ENCODE data around the gene NECTIN2. TPM values are rescaled to one million over a fixed set of nuclear protein-coding genes. Genes with fewer than 3 reads are reported as not detected.
"Not testable (repeated sequence)": the region's sequence is repeated elsewhere in the genome, so short reads cannot be mapped to it uniquely, and the experiment has no call there.

NECTIN2 gene
- polyA plus RNA-seq, 3 donors from 2014 or later, result 0.09 to 0.34 TPM; not detected in 1

DNA sequence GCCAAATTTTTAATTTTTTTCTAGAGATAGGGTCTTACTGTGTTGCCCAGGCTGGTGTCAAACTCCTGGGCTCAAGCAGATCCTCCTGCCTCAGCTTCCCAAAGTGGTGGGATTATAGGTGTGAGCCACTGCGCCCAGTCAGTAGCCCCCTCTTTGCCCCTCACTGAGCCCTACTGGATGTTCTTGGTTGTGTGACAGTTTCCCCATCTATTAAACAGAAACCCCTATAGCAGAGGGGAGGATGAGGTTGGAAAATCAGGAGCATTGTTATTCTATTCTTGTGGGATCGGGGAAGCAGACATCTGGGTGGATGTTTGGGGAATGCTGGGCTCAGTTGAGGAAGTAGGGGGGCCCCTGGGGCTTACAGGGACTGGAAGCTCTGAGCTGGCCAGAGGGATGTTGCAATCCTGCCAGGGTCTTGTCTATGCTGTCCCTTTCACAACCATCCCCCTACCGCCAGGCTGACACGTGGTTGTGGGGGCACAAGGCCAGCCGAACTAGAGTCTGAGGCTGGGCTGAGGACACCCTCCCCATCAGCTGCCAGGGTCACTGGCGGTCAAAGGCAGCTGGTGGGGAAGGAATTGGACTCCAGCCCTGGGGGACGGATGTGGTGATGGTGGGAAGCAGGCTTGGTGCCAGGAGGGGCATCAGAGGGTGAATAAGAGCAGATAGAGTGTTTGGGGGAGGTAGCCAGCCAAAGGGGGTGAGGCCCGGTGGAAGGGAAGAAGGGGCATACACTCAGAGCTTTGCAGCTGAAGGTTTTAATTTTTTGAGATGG, 79.2 kb downstream of the NECTIN2 start:
- DNase-seq, result no peak
- no peak overlapping the region for H3K4me3 Mint-ChIP-seq
- H3K4me1 Mint-ChIP-seq, result peaks cover 0 to 6% of the 10 kb centered on the region in 2 donors
- peaks cover 0 to 11% (median 3%) of the 10 kb centered on the region in 3 donors for H3K27me3 Mint-ChIP-seq (ENCODE audit: low read depth in 3 of 3)
- peak overlapping the region in 1 of 6 donors; percentile 5 for H3K27ac Mint-ChIP-seq
- no peaks in the 10 kb centered on the region for H3K36me3 Mint-ChIP-seq
- H3K9me3 Mint-ChIP-seq, result no peaks in the 10 kb centered on the region

DNA sequence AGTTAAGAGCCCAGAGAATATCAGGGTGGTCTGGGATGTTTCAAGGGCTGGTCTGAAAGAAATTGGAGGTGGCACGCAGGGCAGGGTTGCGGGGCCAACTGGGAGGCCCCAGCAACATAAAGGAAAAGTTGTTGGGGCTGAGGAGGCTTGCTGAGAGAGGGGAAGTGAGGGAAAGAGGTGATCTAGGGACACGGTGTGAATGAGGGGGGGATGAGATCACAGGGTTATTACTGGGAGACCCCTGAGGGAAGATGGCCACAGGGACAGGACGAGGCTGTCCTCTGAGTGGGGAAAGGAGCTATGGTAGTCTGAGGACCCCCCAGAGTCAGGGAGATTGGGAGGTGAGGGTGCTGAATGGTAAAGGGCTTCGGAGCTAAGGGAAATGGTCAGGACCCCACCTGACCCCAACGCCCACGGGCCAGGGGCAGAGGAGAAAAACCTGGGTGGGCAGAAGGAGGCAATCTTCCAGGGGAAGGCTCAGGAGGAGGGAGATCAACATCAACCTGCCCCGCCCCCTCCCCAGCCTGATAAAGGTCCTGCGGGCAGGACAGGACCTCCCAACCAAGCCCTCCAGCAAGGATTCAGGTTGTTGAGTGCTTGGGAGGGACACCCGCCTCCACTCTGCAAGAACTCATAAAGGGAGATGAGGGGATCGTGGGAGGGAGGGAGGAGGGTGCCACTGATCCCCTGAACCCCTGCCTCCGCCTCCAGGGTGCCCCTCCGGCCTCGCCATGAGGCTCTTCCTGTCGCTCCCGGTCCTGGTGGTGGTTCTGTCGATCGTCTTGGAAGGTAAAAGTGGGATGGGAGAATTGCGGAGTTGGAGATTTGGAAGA, 80.4 kb downstream of the NECTIN2 start:
- H3K4me1 Mint-ChIP-seq, H3K9me3 Mint-ChIP-seq, H3K27ac Mint-ChIP-seq, H3K36me3 Mint-ChIP-seq, DNase-seq: not testable (repeated sequence)
- Mint-ChIP-seq H3K4me3 (peak overlapping the region in 1 of 5 donors; percentile 42), H3K27me3 (ENCODE audit: low read depth in 3 of 3) (peaks cover 0 to 11% (median 3%) of the 10 kb centered on the region in 3 donors)

DNA sequence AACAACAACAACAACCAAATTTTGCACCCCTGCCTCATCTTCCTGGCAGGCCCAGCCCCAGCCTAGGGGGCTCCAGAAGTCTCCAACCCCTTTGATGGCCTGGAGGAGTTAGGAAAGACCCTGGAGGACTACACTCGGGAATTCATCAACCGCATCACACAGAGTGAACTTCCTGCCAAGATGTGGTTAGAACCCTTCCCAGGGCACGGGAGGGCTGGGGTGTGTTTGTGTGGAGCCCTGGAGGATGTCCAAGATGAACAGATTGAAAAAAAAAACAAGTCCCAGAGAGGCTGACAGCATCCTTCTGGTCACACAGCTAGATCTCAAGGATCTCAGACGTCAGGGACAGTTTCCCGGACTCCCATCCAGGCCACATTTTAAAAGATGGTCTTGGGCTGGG, 81.6 kb downstream of the NECTIN2 start:
- Mint-ChIP-seq H3K4me3 (no peak overlapping the region), H3K4me1 (peaks cover 0 to 6% of the 10 kb centered on the region in 2 donors), H3K27me3 (ENCODE audit: low read depth in 3 of 3) (peaks cover 0 to 11% (median 3%) of the 10 kb centered on the region in 3 donors)

DNA sequence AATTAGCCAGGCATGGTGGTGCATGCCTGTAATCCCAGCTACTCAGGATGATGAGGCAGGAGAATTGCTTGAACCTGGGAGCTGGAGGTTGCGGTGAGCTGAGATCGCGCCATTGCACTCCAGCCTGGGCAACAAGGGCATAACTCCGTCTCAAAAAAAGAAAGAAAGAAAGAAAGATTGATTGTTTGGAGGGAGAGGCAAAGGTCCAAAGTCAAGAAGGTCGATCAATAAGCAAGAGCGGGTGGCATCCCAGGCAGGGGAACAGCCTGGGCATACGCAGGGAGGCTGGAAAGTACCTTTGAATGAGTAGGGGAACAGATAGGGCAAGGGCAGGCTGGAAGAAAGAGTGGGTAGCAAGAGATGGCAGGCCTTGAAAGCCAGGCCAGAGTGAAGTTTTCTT, 84.0 kb downstream of the NECTIN2 start:
- peaks cover 3 to 10% (median 5%) of the 10 kb centered on the region in 3 donors for H3K27me3 Mint-ChIP-seq (ENCODE audit: low read depth in 3 of 3)
- peak overlapping the region in 1 of 6 donors; percentile 75 for H3K27ac Mint-ChIP-seq

More for the DNA sequence above, 81.6 kb downstream of the NECTIN2 start:
- Mint-ChIP-seq H3K9me3 (no peaks in the 10 kb centered on the region), H3K36me3 (no peaks in the 10 kb centered on the region), H3K27ac (no peak overlapping the region)
- no peak for DNase-seq

DNA sequence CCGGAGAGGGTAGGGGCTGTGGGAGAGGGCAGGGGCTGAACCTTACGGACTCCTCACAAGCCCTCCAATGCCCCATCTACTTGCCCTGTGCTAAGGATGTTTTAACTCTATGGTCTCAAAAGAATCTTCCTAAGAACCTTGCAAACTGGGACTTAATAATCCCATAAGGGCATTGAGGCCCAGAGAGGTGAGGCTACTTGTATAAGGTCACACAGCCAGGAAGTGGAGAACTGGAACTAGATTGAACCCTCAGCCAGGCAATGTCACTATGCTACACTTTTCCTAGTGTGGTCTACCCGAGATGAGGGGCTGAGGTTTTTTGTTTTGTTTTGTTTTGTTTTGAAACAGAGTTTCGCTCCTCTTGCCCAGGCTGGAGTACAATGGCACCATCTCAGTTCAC, 85.4 kb downstream of the NECTIN2 start:
- Mint-ChIP-seq H3K4me1 (peaks cover 0 to 3% of the 10 kb centered on the region in 2 donors), H3K4me3 (no peak overlapping the region), H3K9me3 (no peaks in the 10 kb centered on the region), H3K27ac (no peak overlapping the region), H3K36me3 (no peaks in the 10 kb centered on the region), H3K27me3 (ENCODE audit: low read depth in 3 of 3) (peaks cover 3 to 5% (median 5%) of the 10 kb centered on the region in 3 donors)
- no peak for DNase-seq

More for the DNA sequence above, 84.0 kb downstream of the NECTIN2 start:
- no peaks in the 10 kb centered on the region for H3K9me3 Mint-ChIP-seq
- H3K4me3 Mint-ChIP-seq, result no peak overlapping the region
- DNase-seq, result no peak
- H3K36me3 Mint-ChIP-seq, result no peaks in the 10 kb centered on the region
- peaks cover 0 to 6% of the 10 kb centered on the region in 2 donors for H3K4me1 Mint-ChIP-seq

Other genes starting within 250 kb of the NECTIN2 start
- not detected for gene IGSF23, start 232.7 kb upstream of the NECTIN2 start, polyA plus RNA-seq
- 1 to 10 TPM in 2 of 3 donors, under 1 TPM in 1; 0.87 to 7.3 (median 2.2) TPM for gene PVR, start 202.4 kb upstream of the NECTIN2 start, polyA plus RNA-seq
- gene CEACAM19, start 174.8 kb upstream of the NECTIN2 start, polyA plus RNA-seq, result under 1 TPM in 1 of 3 donors, not detected in 2; 0.22 TPM
- not detected for gene CEACAM16, start 147.1 kb upstream of the NECTIN2 start, polyA plus RNA-seq
- gene BCL3, start 97.6 kb upstream of the NECTIN2 start, polyA plus RNA-seq, result 10 to 100 TPM in 2 of 3 donors, 1 to 10 TPM in 1; 5.6 to 10.2 (median 10.2) TPM
- not detected for gene CBLC, start 68.4 kb upstream of the NECTIN2 start, polyA plus RNA-seq
- gene BCAM, start 37.2 kb upstream of the NECTIN2 start, polyA plus RNA-seq, result not detected
- gene TOMM40, start 45.0 kb downstream of the NECTIN2 start, polyA plus RNA-seq, result 10 to 100 TPM; 15.5 to 39.7 (median 25.6) TPM
- gene APOE, start 59.5 kb downstream of the NECTIN2 start, polyA plus RNA-seq, result not detected
- under 1 TPM in 1 of 3 donors, not detected in 2; 0.47 TPM for gene APOC1, start 68.3 kb downstream of the NECTIN2 start, polyA plus RNA-seq
- not detected for gene APOC4, start 95.9 kb downstream of the NECTIN2 start, polyA plus RNA-seq
- gene APOC2, start 99.8 kb downstream of the NECTIN2 start, polyA plus RNA-seq, result 1 to 10 TPM in 1 of 3 donors, not detected in 2; 1.4 TPM
- 10 to 100 TPM; 20.8 to 33.1 (median 21.2) TPM for gene CLPTM1, start 109.1 kb downstream of the NECTIN2 start, polyA plus RNA-seq
- 10 to 100 TPM in 1 of 3 donors, 1 to 10 TPM in 2; 6.0 to 15.4 (median 7.1) TPM for gene RELB, start 155.2 kb downstream of the NECTIN2 start, polyA plus RNA-seq
- gene CLASRP, start 192.7 kb downstream of the NECTIN2 start, polyA plus RNA-seq, result 1 to 10 TPM; 2.7 to 9.0 (median 2.9) TPM
- 10 to 100 TPM in 2 of 3 donors, 1 to 10 TPM in 1; 4.0 to 25.6 (median 12.4) TPM for gene ZNF296, start 230.2 kb downstream of the NECTIN2 start, polyA plus RNA-seq
- gene GEMIN7, start 233.0 kb downstream of the NECTIN2 start, polyA plus RNA-seq, result 100 to 1,000 TPM; 120 to 130 (median 123) TPM
- 1 to 10 TPM in 1 of 3 donors, under 1 TPM in 1, not detected in 1; 0.37 to 1.1 TPM for gene PPP1R37, start 246.9 kb downstream of the NECTIN2 start, polyA plus RNA-seq

Measured in immature natural killer cell (primary cell).